NCI-H460 (cell line): ENCODE measurements around the gene GDPD1. TPM values are rescaled to one million over a fixed set of nuclear protein-coding genes. Genes with fewer than 3 reads are reported as not detected.
"Not testable (repeated sequence)": the region's sequence is repeated elsewhere in the genome, so short reads cannot be mapped to it uniquely, and the experiment has no call there.

ENCODE experiments used
- DNase-seq: peaks from one replicate; pipeline ENCODE4 v3.0.0-alpha.2; 2016; ENCODE audit warnings: low read depth; ENCODE audit errors: extremely low read depth
- total RNA-seq: library from RNA; depleted of rRNA; stranded (reverse); fragments of >200 nt; shearing (Covaris generic); gene quantifications from 2 replicates; pipeline ENCODE4 v1.2.3, GENCODE V29; 2014

The GDPD1 gene
- total RNA-seq, 1 experiment from 2014 or later, result 21.3 TPM

- DNase-seq, result no peak
Measured at GRCh38 chr17:59238906-59239305, 18.6 kb downstream of the GDPD1 start.

GRCh38 chr17:59244081-59244480, 23.8 kb downstream of the GDPD1 start:
- no peak for DNase-seq

- DNase-seq, result no peak
Measured at GRCh38 chr17:59254742-59255141, 34.4 kb downstream of the GDPD1 start.

- DNase-seq, result no peak
Measured at GRCh38 chr17:59257101-59257500, 36.8 kb downstream of the GDPD1 start.

GRCh38 chr17:59260722-59261121, 40.4 kb downstream of the GDPD1 start:
- no peak for DNase-seq

GRCh38 chr17:59266745-59267144, 46.4 kb downstream of the GDPD1 start:
- no peak for DNase-seq

GRCh38 chr17:59267776-59268175, 47.5 kb downstream of the GDPD1 start:
- no peak for DNase-seq

- no peak for DNase-seq
Measured at GRCh38 chr17:59275618-59276017, 55.3 kb downstream of the GDPD1 start.

- no peak for DNase-seq
Measured at GRCh38 chr17:59277031-59277430, 56.7 kb downstream of the GDPD1 start.

GRCh38 chr17:59278406-59278805, 58.1 kb downstream of the GDPD1 start:
- no peak for DNase-seq

- no peak for DNase-seq
Measured at GRCh38 chr17:59284317-59284716, 64.0 kb downstream of the GDPD1 start.

- DNase-seq, result no peak
Measured at GRCh38 chr17:59287452-59287851, 67.1 kb downstream of the GDPD1 start.

- DNase-seq, result no peak
Measured at GRCh38 chr17:59287891-59288290, 67.6 kb downstream of the GDPD1 start.

GRCh38 chr17:59289981-59290301, 69.6 kb downstream of the GDPD1 start:
- no peak for DNase-seq

- not testable (repeated sequence) for DNase-seq
Measured at GRCh38 chr17:59290302-59290998, 70.1 kb downstream of the GDPD1 start.

GRCh38 chr17:59292174-59292523, 71.8 kb downstream of the GDPD1 start:
- DNase-seq, result no peak

GRCh38 chr17:59296190-59296589, 75.9 kb downstream of the GDPD1 start:
- no peak for DNase-seq

- no peak for DNase-seq
Measured at GRCh38 chr17:59298521-59298920, 78.2 kb downstream of the GDPD1 start.

GRCh38 chr17:59299400-59300092, 79.2 kb downstream of the GDPD1 start:
- DNase-seq, result no peak

GRCh38 chr17:59300941-59301340, 80.6 kb downstream of the GDPD1 start:
- DNase-seq, result no peak

- no peak for DNase-seq
Measured at GRCh38 chr17:59304811-59305210, 84.5 kb downstream of the GDPD1 start.

- DNase-seq, result no peak
Measured at GRCh38 chr17:59310263-59310920, 90.1 kb downstream of the GDPD1 start.
